Measurements from ENCODE around the gene ARL6IP6.

- no peak for TF ChIP-seq CBX5 (IDR thresholded peaks at IDR 0.05; ENCODE audit: low read depth)
- no peak for TF ChIP-seq HDAC6 (IDR thresholded peaks at IDR 0.05; ENCODE audit: unreplicated experiment)
Observed at GRCh38 chr2:152759290-152760072, 41.1 kb downstream of the ARL6IP6 start.
